Muscle layer of duodenum (tissue), 2 donors: ENCODE results near the gene KIAA1328.

ENCODE experiments used
- H3K27ac ChIP-seq: one replicate; pipeline ENCODE4 v1.7.0; 2013; ENCODE audit warnings: mild to moderate bottlenecking, low read length
- H3K27me3 ChIP-seq: one replicate; pipeline ENCODE4 v1.7.0; 2013; ENCODE audit warnings: low read depth, mild to moderate bottlenecking, control low read depth, low read length
- H3K36me3 ChIP-seq, 2 donors: one replicate each; pipeline ENCODE4 v1.7.0; 2013; ENCODE audit warnings: low read length in 2 of 2, control low read depth in 1 of 2, mild to moderate bottlenecking in 1 of 2; ENCODE audit not compliant: insufficient read depth in 2 of 2, control insufficient read depth in 1 of 2
- H3K4me1 ChIP-seq, 2 donors: one replicate each; pipeline ENCODE4 v1.7.0; 2013; ENCODE audit warnings: low read length in 2 of 2, mild to moderate bottlenecking in 2 of 2, control low read depth in 1 of 2, moderate library complexity in 1 of 2; ENCODE audit not compliant: insufficient read depth in 2 of 2, control insufficient read depth in 1 of 2
- H3K4me3 ChIP-seq, 2 donors: one replicate each; pipeline ENCODE4 v1.7.0; 2013; ENCODE audit warnings: low read length in 2 of 2, low read depth in 1 of 2, mild to moderate bottlenecking in 1 of 2
- H3K9me3 ChIP-seq, 2 donors: one replicate each; pipeline ENCODE4 v1.7.0; 2013; ENCODE audit warnings: low read length in 2 of 2, control low read depth in 1 of 2, mild to moderate bottlenecking in 1 of 2; ENCODE audit not compliant: control insufficient read depth in 1 of 2
- donor health status: healthy.

KIAA1328 gene

GRCh38 chr18:37246779-37247340 is 417.9 kb downstream of the KIAA1328 start:
- Histone ChIP-seq H3K36me3 (no peaks in the 10 kb centered on the region), H3K9me3 (no peaks in the 10 kb centered on the region), H3K4me1 (no peaks in the 10 kb centered on the region), H3K4me3 (no peak overlapping the region), H3K27ac (no peak overlapping the region), H3K27me3 (no peaks in the 10 kb centered on the region)

GRCh38 chr18:37247497-37248161 is 418.7 kb downstream of the KIAA1328 start:
- no peaks in the 10 kb centered on the region for H3K9me3 ChIP-seq
- no peak overlapping the region for H3K27ac ChIP-seq
- H3K36me3 ChIP-seq = no peaks in the 10 kb centered on the region
- no peaks in the 10 kb centered on the region for H3K4me1 ChIP-seq
- H3K4me3 ChIP-seq = no peak overlapping the region
- no peaks in the 10 kb centered on the region for H3K27me3 ChIP-seq

DNA sequence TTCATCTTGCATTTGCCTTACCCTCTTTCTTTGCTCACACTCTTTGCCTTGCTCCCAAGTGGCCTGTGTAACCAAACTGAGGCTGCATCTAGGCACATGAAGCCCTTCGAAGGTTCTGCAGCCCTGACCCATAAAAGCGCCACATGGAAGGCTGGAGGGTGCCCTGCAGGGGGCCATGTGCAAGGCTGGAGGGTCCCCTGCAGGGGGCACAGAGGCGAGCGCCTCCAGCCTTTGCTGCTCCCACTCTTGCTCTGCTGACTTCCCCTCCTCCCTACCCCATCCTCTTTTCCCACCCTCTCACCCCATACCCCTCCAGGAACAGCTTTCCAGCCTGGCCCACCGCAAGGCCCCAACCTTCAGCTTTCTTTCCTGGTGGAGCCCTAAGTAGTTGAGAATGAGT is 419.4 kb downstream of the KIAA1328 start:
- H3K9me3 ChIP-seq = no peaks in the 10 kb centered on the region
- H3K36me3 ChIP-seq = no peaks in the 10 kb centered on the region
- H3K27me3 ChIP-seq = no peaks in the 10 kb centered on the region
- H3K27ac ChIP-seq = no peak overlapping the region
- H3K4me1 ChIP-seq = no peaks in the 10 kb centered on the region
- no peak overlapping the region for H3K4me3 ChIP-seq

- H3K4me1 ChIP-seq = peaks cover 0 to under 1% of the 10 kb centered on the region in 2 donors
- no peaks in the 10 kb centered on the region for H3K36me3 ChIP-seq
- H3K27ac ChIP-seq = no peak overlapping the region
- no peak overlapping the region for H3K4me3 ChIP-seq
- no peaks in the 10 kb centered on the region for H3K9me3 ChIP-seq
- no peaks in the 10 kb centered on the region for H3K27me3 ChIP-seq
Measured at GRCh38 chr18:37249171-37249886, 420.4 kb downstream of the KIAA1328 start.

- Histone ChIP-seq H3K27ac (no peak overlapping the region), H3K27me3 (no peaks in the 10 kb centered on the region), H3K4me1 (peaks cover 0 to 5% of the 10 kb centered on the region in 2 donors), H3K9me3 (no peaks in the 10 kb centered on the region), H3K4me3 (no peak overlapping the region), H3K36me3 (no peaks in the 10 kb centered on the region)
Measured at GRCh38 chr18:37249895-37250618, 421.1 kb downstream of the KIAA1328 start.

DNA sequence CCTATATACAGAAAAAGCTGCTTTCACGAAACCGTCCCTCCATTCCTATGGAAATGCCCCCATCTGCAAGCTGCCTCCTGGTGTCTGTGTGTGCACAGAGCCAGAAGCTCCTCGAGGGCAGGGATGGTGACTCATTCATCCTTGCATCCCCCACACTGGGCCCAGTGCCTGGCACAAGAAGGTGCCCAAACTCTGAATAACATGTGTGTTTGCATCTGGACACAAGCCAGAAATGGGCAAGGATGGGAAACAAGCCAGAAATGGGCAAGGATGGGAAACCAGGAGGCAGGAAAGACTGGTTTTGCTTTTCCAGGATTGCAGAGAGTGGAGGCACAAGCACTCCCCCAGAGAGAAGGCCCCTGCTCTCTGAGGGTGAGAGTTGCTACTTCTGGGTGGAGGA is 422.8 kb downstream of the KIAA1328 start:
- no peaks in the 10 kb centered on the region for H3K36me3 ChIP-seq
- H3K27ac ChIP-seq = no peak overlapping the region
- H3K4me1 ChIP-seq = peaks cover 0 to 5% of the 10 kb centered on the region in 2 donors
- H3K9me3 ChIP-seq = no peaks in the 10 kb centered on the region
- H3K4me3 ChIP-seq = no peak overlapping the region
- no peaks in the 10 kb centered on the region for H3K27me3 ChIP-seq

GRCh38 chr18:37252342-37252741 is 423.4 kb downstream of the KIAA1328 start:
- Histone ChIP-seq H3K4me1 (peaks cover 0 to 5% of the 10 kb centered on the region in 2 donors), H3K9me3 (no peaks in the 10 kb centered on the region), H3K27ac (no peak overlapping the region), H3K4me3 (no peak overlapping the region), H3K36me3 (no peaks in the 10 kb centered on the region), H3K27me3 (no peaks in the 10 kb centered on the region)

DNA sequence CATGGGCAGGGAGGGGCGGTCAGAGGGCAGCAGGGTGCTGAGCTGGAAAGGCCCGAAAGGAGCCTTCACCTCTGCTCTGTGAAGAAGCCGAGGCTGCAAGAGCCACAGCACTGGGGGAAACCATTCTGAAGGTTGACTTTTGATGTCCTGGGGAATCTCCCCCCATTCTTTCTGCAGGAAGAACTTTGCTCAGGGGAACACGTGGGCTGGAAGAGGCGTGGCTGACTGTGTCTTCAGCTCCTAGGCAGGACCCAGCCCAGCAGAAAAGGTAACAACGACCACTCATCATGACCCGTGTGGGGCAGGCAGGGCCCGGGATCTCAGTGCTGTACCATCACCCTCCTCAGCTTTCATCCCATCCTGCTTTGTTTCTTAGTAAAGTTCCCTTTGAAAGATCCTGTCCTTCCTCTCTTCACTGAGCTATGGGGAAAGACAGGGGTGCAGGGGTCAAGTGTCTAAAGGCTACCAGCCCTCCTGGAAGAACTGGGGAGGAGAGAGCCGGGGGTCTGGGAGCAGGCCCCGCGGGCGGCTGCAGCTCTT is 424.0 kb downstream of the KIAA1328 start:
- Histone ChIP-seq H3K27me3 (no peaks in the 10 kb centered on the region), H3K9me3 (no peaks in the 10 kb centered on the region), H3K27ac (no peak overlapping the region), H3K4me1 (peaks cover 0 to 5% of the 10 kb centered on the region in 2 donors), H3K4me3 (no peak overlapping the region), H3K36me3 (no peaks in the 10 kb centered on the region)

DNA sequence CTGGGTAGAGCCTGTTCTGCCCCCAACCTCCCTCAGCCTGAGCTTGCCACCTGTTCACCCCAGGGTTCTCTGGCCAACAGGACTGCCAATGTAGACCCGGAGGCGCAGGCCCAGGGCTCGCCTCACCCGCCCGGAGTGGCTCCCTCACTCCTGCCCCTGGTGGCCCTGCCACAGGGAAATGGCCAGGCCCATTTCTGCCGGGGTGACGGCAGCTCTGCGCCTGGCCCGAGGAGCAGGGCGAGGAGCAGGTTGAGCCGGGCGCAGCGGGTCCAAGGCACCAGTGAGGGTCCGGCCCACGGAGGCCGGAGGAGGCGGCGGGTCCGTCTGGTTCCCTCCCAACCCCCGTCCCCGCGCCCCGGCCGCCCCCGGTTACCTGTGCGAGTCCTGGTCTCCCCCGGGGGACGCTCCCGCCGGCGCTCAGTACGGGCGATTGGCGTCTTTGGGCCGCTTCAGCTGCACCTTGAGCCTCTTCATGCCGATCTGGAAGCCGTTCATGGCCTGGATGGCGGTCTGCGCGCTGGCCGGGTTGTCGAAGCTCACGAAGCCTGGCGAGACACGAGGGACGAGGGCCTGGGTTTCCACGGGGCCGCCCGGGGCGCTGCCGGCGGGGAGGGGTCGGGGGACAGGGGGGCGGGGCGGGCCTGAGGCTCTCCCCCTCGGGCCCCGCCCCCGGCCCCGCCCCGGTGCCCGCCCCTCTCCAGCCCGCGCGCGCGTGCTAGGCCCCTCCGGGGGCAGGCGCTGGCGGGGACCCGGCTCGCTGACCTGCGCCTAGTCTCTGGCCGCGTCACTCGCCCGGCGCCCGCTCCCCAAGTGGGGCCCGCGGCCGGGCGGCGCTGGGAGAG is 424.7 kb downstream of the KIAA1328 start:
- Histone ChIP-seq H3K27ac (no peak overlapping the region), H3K27me3 (no peaks in the 10 kb centered on the region), H3K4me3 (peak overlapping the region in 1 of 2 donors; percentile 59), H3K9me3 (no peaks in the 10 kb centered on the region), H3K36me3 (no peaks in the 10 kb centered on the region), H3K4me1 (peaks cover 0 to 5% of the 10 kb centered on the region in 2 donors)

DNA sequence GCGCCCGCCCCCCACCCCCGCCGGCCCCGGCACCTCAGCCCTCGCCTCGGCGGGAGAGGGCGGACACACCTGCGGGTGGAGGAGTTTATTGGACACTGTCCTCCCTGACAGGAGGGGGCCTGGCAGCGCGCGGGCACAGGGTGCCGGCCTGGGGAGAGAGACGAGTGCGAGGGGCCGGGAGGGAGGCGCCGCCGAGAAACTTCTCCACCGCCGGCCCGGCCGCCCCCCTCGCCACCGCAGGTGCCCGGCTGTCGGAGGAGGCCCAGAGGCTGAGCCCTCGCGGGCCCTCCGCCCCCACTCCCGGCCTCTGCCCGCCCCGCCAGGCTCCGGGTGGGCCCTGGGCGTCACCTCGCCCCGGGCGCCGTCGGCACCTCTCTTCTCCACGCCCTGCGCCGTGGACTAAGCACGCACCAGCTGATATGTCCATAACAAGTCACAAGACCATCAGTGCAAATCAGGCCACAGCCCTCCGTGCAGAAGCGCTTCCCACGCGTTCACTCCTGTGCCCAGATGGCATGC is 425.4 kb downstream of the KIAA1328 start:
- H3K9me3 ChIP-seq = no peaks in the 10 kb centered on the region
- H3K27me3 ChIP-seq = no peaks in the 10 kb centered on the region
- H3K36me3 ChIP-seq = no peaks in the 10 kb centered on the region
- peak overlapping the region in 1 of 2 donors; percentile 59 for H3K4me3 ChIP-seq
- no peak overlapping the region for H3K27ac ChIP-seq
- peaks cover 0 to 5% of the 10 kb centered on the region in 2 donors for H3K4me1 ChIP-seq
